GM03348 (cell line): Measurements from ENCODE around the gene CEACAM7.
A peak's percentile ranks its signal among the peaks of the same experiment; 100 is the strongest.
"Not testable (repeated sequence)": the region's sequence is repeated elsewhere in the genome, so short reads cannot be mapped to it uniquely, and the experiment has no call there.

Source experiments
- DNase-seq: peaks from one replicate; pipeline ENCODE4 v3.0.0; 2012; ENCODE audit warnings: low spot score

CEACAM7 gene

GRCh38 chr19:41656756-41657155, 31.3 kb downstream of the CEACAM7 start:
- DNase-seq, result not testable (repeated sequence)

- DNase-seq, result no peak
Observed at GRCh38 chr19:41652250-41652649, 35.8 kb downstream of the CEACAM7 start.

GRCh38 chr19:41649827-41650226, 38.2 kb downstream of the CEACAM7 start:
- no peak for DNase-seq

- peak; percentile 30 for DNase-seq
Observed at GRCh38 chr19:41646589-41647204, 41.4 kb downstream of the CEACAM7 start.

- peak; percentile 88 for DNase-seq
Observed at GRCh38 chr19:41641879-41642485, 46.1 kb downstream of the CEACAM7 start.

GRCh38 chr19:41638641-41639081, 49.4 kb downstream of the CEACAM7 start:
- no peak for DNase-seq

- no peak for DNase-seq
Observed at GRCh38 chr19:41637484-41637883, 50.6 kb downstream of the CEACAM7 start.

GRCh38 chr19:41627966-41628675, 59.9 kb downstream of the CEACAM7 start:
- no peak for DNase-seq

GRCh38 chr19:41626877-41627276, 61.2 kb downstream of the CEACAM7 start, which contains the start of gene CEACAM4:
CEACAM4 (minus strand) TSS chr19:41627074; CDS start chr19:41626963, 111 bp downstream.
- no peak for DNase-seq

- no peak for DNase-seq
Observed at GRCh38 chr19:41626278-41626677, 61.8 kb downstream of the CEACAM7 start.

- DNase-seq, result no peak
Observed at GRCh38 chr19:41624937-41625336, 63.1 kb downstream of the CEACAM7 start.

- DNase-seq, result no peak
Observed at GRCh38 chr19:41624515-41624914, 63.6 kb downstream of the CEACAM7 start.

GRCh38 chr19:41623360-41623759, 64.7 kb downstream of the CEACAM7 start:
- no peak for DNase-seq
